HG03565 (cell line): ENCODE results near the gene SETDB1.

Experiments used
- ATAC-seq: cut with Tn5 transposase; IDR thresholded peaks from one replicate; pipeline ENCODE4 v1.9.1; 2021; ENCODE audit warnings: mild to moderate bottlenecking, moderate library complexity; ENCODE audit not compliant: unreplicated experiment

Gene SETDB1

GRCh38 chr1:150974580-150975478 is 48.7 kb downstream of the SETDB1 start, which contains the start of gene CERS2:
Gene CERS2 (minus strand): TSS chr1:150974835. CDS start chr1:150969090, 5,745 bp downstream.
- no peak for ATAC-seq

- no peak for ATAC-seq
Observed at GRCh38 chr1:150976401-150976821, 50.2 kb downstream of the SETDB1 start.

- no peak for ATAC-seq
Observed at GRCh38 chr1:150976879-150977694, 50.9 kb downstream of the SETDB1 start.

GRCh38 chr1:150979092-150980056 is 53.2 kb downstream of the SETDB1 start:
- peak; percentile 53 for ATAC-seq

GRCh38 chr1:150981177-150981804 is 55.1 kb downstream of the SETDB1 start:
- ATAC-seq: no peak

- ATAC-seq: no peak
Observed at GRCh38 chr1:150981805-150982712, 55.9 kb downstream of the SETDB1 start, which contains the start of gene ANXA9. Gene ANXA9 (plus strand): TSS chr1:150982292. CDS start chr1:150983106, 814 bp downstream.

GRCh38 chr1:150985179-150985825 is 59.1 kb downstream of the SETDB1 start:
- ATAC-seq: no peak

- ATAC-seq: no peak
Observed at GRCh38 chr1:150987924-150988323, 61.8 kb downstream of the SETDB1 start.

- no peak for ATAC-seq
Observed at GRCh38 chr1:150992626-150993025, 66.5 kb downstream of the SETDB1 start.

- ATAC-seq: no peak
Observed at GRCh38 chr1:150994248-150994647, 68.1 kb downstream of the SETDB1 start.

GRCh38 chr1:150995460-150995859 is 69.3 kb downstream of the SETDB1 start:
- no peak for ATAC-seq

GRCh38 chr1:150995896-150996295 is 69.7 kb downstream of the SETDB1 start:
- no peak for ATAC-seq

GRCh38 chr1:150997126-150997872 is 71.1 kb downstream of the SETDB1 start:
- ATAC-seq: no peak

- ATAC-seq: no peak
Observed at GRCh38 chr1:150997949-150998348, 71.8 kb downstream of the SETDB1 start.

- no peak for ATAC-seq
Observed at GRCh38 chr1:150999051-150999674, 73.0 kb downstream of the SETDB1 start.

- no peak for ATAC-seq
Observed at GRCh38 chr1:150999926-151000325, 73.8 kb downstream of the SETDB1 start.

- ATAC-seq: no peak
Observed at GRCh38 chr1:151000408-151000807, 74.2 kb downstream of the SETDB1 start.
